ENCODE measurements around the gene SOD2.
"Not testable (repeated sequence)": the region's sequence is repeated elsewhere in the genome, so short reads cannot be mapped to it uniquely, and the experiment has no call there.

SOD2 gene

DNA sequence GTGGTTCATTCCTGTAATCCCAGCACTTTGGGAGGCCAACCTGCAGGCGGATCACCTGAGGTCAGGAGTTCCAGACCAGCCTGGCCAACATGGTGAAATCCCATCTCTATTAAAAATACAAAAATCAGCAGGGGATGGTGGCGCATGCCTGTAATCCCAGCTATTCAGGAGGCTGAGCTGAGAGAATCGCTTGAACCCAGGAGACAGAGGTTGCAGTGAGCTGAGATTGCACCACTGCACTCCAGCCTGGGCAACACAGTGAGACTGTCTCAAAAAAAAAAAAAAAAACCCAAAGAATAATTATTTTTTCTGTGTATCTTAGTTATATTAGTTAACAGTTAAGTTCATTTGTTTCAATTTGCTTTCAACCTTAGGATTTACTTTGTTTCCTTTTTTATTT lies 32.2 kb upstream of the SOD2 start:
- ChIA-PET POLR2A (interaction anchor here (5.2 to 6.8 kb wide), 2 partner anchors 35 to 63 kb away, joined by 68 to 115 read pairs; partner anchors contain the start of genes ACAT2, MRPL18 and TCP1), CTCF (interaction anchor here (1.7 kb wide), 1 partner anchor 8 kb away, joined by 4 read pairs; no protein-coding TSS in a partner anchor)
- not testable (repeated sequence) for H3K9me3 ChIP-seq (ENCODE audit: control insufficient read depth, insufficient read depth, low read depth, low read length); H3K4me3 ChIP-seq (ENCODE audit: low read depth, low read length); H3K4me1 ChIP-seq (ENCODE audit: control insufficient read depth, insufficient read depth, low read length); H3K27ac ChIP-seq (ENCODE audit: extremely low read depth, low read depth, low read length)
- H3K36me3 ChIP-seq (ENCODE audit: control insufficient read depth in 2 of 2, insufficient read depth in 1 of 2, low read length in 2 of 2): peaks cover 9 to 26% of the 10 kb centered on the region in 2 experiments; a peak in 2 of 3 replicates

DNA sequence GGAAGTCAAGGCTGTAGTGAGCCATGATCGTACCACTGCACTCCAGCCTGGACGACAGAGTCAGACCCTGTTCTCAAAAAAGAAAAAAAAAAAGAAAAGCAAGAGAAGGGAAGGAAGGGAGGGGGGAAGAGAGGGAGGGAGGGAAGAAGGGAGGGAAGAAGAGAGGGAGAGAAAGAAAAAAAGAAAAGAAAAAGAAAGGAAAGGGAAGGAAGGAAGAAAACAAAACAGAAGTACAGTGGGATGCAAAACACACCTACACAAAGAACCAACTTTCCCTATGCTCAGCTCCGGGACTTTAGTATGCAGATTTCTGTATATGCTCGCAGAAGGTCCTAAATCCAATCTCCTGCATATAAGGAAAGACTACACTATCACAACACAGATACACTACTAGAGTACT lies 31.7 kb upstream of the SOD2 start:
- ChIA-PET POLR2A (interaction anchor here (5.2 to 6.8 kb wide), 2 partner anchors 36 to 64 kb away, joined by 68 to 115 read pairs; partner anchors contain the start of genes ACAT2, MRPL18 and TCP1), CTCF (interaction anchor here (0.9 kb wide), 1 partner anchor 33 kb away, joined by 3 read pairs; no protein-coding TSS in a partner anchor)
- H3K9me3 ChIP-seq (ENCODE audit: control insufficient read depth, insufficient read depth, low read depth, low read length): no peaks in the 10 kb centered on the region
- peaks cover 9 to 22% of the 10 kb centered on the region in 2 experiments; a peak in 2 of 3 replicates for H3K36me3 ChIP-seq (ENCODE audit: control insufficient read depth in 2 of 2, insufficient read depth in 1 of 2, low read length in 2 of 2)
- H3K4me3 ChIP-seq (ENCODE audit: low read depth, low read length): no peak overlapping the region
- H3K4me1 ChIP-seq (ENCODE audit: control insufficient read depth, insufficient read depth, low read length): peaks cover 4% of the 10 kb centered on the region; the same call in 1 of the 2 replicates
- no peak overlapping the region for H3K27ac ChIP-seq (ENCODE audit: extremely low read depth, low read depth, low read length)
- TF ChIP-seq PRDM1 (tag by site-specific recombination; IDR thresholded peaks at IDR 0.05) (0 out of 2 replicates have a peak, but pooled peaks have one; percentile 23), ZNF843 (tag by site-specific recombination; IDR thresholded peaks at IDR 0.05) (no peak), ZNF292 (tag by site-specific recombination; IDR thresholded peaks at IDR 0.05; ENCODE audit: borderline replicate concordance, low read depth) (no peak), SP3 (tag by site-specific recombination; IDR thresholded peaks at IDR 0.05) (no peak), WT1 (tag by site-specific recombination; IDR thresholded peaks at IDR 0.05) (no peak), ZNF175 (tag by site-specific recombination; IDR thresholded peaks at IDR 0.05) (no peak), ZNF777 (tag by site-specific recombination; IDR thresholded peaks at IDR 0.05; ENCODE audit: borderline replicate concordance) (no peak), ZNF366 (tag by site-specific recombination; conservative IDR thresholded peaks at IDR 0.05) (peak; percentile 71)
- TF ChIP-seq, protein P1, sequence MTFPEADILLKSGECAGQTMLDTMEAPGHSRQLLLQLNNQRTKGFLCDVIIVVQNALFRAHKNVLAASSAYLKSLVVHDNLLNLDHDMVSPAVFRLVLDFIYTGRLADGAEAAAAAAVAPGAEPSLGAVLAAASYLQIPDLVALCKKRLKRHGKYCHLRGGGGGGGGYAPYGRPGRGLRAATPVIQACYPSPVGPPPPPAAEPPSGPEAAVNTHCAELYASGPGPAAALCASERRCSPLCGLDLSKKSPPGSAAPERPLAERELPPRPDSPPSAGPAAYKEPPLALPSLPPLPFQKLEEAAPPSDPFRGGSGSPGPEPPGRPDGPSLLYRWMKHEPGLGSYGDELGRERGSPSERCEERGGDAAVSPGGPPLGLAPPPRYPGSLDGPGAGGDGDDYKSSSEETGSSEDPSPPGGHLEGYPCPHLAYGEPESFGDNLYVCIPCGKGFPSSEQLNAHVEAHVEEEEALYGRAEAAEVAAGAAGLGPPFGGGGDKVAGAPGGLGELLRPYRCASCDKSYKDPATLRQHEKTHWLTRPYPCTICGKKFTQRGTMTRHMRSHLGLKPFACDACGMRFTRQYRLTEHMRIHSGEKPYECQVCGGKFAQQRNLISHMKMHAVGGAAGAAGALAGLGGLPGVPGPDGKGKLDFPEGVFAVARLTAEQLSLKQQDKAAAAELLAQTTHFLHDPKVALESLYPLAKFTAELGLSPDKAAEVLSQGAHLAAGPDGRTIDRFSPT (tag by site-specific recombination; IDR thresholded peaks at IDR 0.05): no peak

DNA sequence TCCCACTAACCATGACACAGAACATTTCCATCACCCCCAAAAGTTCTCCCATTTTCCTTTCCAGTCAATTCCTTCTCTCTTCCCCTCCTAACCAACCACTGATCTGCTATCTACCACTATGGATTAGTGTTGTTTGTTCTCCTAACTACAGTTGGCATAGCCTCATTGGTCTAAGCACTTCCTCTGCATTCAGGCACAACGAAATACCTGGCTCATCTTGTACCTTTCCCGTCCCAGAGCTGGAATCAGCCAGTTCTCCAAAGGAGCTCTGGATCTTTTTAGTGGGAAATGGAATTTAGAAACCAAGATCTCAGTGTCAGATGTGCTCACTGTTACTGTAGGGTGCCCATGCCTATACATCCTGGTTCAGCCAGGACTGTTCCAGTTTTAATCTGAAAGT lies 30.2 kb upstream of the SOD2 start:
- ChIA-PET CTCF (interaction anchor here (0.7 kb wide), 1 partner anchor 179 kb away, joined by 4 read pairs; no protein-coding TSS in a partner anchor), POLR2A (interaction anchor here (0.6 to 1.5 kb wide), 3 partner anchors 30 to 957 kb away, joined by 4 to 5 read pairs (median 4); partner anchors contain the start of genes SOD2 and TCP1)
- Histone ChIP-seq H3K36me3 (ENCODE audit: control insufficient read depth in 2 of 2, insufficient read depth in 1 of 2, low read length in 2 of 2) (peaks cover 9 to 19% of the 10 kb centered on the region in 2 experiments; a peak in 2 of 3 replicates), H3K27ac (ENCODE audit: extremely low read depth, low read depth, low read length) (no peak overlapping the region), H3K4me3 (ENCODE audit: low read depth, low read length) (no peak overlapping the region), H3K4me1 (ENCODE audit: control insufficient read depth, insufficient read depth, low read length) (0 out of 2 replicates have a peak, but pooled peaks cover 2% of the 10 kb centered on the region), H3K9me3 (ENCODE audit: control insufficient read depth, insufficient read depth, low read depth, low read length) (no peaks in the 10 kb centered on the region)
- TF ChIP-seq YY2 (tag by site-specific recombination; IDR thresholded peaks at IDR 0.05): no peak
- TF ChIP-seq ZXDB (tag by site-specific recombination; IDR thresholded peaks at IDR 0.05): no peak
- no peak for TF ChIP-seq ZNF701 (tag by site-specific recombination; IDR thresholded peaks at IDR 0.05)
- TF ChIP-seq, protein P2, sequence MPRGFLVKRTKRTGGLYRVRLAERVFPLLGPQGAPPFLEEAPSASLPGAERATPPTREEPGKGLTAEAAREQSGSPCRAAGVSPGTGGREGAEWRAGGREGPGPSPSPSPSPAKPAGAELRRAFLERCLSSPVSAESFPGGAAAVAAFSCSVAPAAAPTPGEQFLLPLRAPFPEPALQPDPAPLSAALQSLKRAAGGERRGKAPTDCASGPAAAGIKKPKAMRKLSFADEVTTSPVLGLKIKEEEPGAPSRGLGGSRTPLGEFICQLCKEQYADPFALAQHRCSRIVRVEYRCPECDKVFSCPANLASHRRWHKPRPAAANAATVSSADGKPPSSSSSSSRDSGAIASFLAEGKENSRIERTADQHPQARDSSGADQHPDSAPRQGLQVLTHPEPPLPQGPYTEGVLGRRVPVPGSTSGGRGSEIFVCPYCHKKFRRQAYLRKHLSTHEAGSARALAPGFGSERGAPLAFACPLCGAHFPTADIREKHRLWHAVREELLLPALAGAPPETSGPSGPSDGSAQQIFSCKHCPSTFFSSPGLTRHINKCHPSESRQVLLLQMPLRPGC (tag by site-specific recombination; IDR thresholded peaks at IDR 0.05): no peak
- TF ChIP-seq ZBTB21 (tag by site-specific recombination; IDR thresholded peaks at IDR 0.05): no peak
- no peak for TF ChIP-seq ZNF335 (tag by site-specific recombination; conservative IDR thresholded peaks at IDR 0.05)
- TF ChIP-seq ZNF626 (tag by site-specific recombination; IDR thresholded peaks at IDR 0.05): no peak
- TF ChIP-seq ZNF558 (tag by site-specific recombination; IDR thresholded peaks at IDR 0.05): no peak
- TF ChIP-seq OVOL3 (tag by site-specific recombination; IDR thresholded peaks at IDR 0.05): no peak
- no peak for TF ChIP-seq MYNN (tag by site-specific recombination; IDR thresholded peaks at IDR 0.05; ENCODE audit: borderline replicate concordance)
